ENCODE data around the gene EDC3. TPM values are rescaled to one million over a fixed set of nuclear protein-coding genes. Genes with fewer than 3 reads are reported as not detected.
A peak's percentile ranks its signal among the peaks of the same experiment; 100 is the strongest.
"Not testable (repeated sequence)": the region's sequence is repeated elsewhere in the genome, so short reads cannot be mapped to it uniquely, and the experiment has no call there.

Gene EDC3
- total RNA-seq, 1 donor from 2014 or later: 22.1 TPM

DNA sequence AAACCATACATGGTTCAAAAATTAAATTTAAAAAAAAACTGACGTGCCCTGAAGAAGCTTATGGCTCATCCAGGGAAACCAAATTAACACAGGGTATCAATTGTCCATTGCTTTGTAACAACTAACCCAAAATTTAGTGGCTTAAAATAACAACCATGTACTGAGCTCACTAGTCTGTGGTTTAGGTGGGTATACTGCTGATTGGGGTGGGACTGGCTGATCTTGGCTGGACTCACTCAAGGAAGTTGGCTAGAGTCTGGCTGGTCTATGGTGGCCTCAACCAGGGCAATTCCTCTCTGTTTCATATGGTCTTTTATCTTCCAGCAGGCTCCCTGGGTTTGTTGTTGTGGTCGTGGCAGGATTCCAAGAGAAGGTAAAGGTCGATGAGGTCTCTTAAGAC lies 14.1 kb upstream of the EDC3 start:
- no peak for DNase-seq (ENCODE audit: low spot score)

GRCh38 chr15:74709011-74709410 lies 13.2 kb upstream of the EDC3 start:
- DNase-seq (ENCODE audit: low spot score): no peak

GRCh38 chr15:74696808-74697207 lies 984 bp upstream of the EDC3 start:
- no peak for DNase-seq (ENCODE audit: low spot score)

- no peak for DNase-seq (ENCODE audit: low spot score)
These were observed 540 bp upstream of the EDC3 start for GRCh38 chr15:74696398-74696729.

- DNase-seq (ENCODE audit: low spot score): no peak
These were observed 3.5 kb downstream of the EDC3 start for GRCh38 chr15:74692327-74692726.

DNA sequence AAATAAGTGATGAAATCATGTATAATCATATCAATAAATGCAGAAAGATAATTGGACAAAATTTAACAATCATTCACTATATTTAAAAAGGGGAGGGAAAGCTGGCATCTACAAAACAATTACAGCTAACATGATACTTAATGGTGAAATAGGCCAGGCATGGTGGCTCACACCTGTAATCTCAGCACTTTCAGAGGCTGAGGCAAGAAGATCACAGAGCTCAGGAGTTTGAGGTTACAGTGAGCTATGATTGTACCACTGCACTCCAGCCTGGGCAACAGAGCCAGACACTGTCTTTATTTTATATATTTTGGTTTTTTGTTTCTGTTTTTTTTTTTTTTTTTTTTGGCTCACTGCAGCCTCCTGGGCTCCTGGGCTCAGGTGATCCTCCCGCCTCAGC lies 12.1 kb downstream of the EDC3 start:
- DNase-seq (ENCODE audit: low spot score): no peak

- DNase-seq (ENCODE audit: low spot score): no peak
These were observed 12.9 kb downstream of the EDC3 start for GRCh38 chr15:74682954-74683353.

DNA sequence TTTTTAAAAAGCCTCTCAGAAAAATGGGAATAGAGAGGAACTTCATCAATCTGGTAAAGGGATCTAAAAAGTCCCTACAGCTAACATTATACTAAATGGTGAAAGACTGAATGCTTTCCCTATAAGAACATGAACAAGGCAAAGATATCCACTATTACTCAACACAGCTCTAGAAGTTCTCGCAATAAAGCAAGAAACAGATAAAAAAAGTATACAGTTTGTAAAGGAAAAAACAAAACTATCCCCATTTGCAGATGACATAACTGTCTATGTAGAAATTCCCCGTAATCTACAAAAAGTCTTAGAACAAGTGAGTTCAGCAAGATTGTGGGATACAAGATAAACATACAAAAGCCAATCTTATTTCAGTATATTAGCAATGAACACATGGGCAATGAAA lies 15.4 kb downstream of the EDC3 start:
- peak; percentile 5 for DNase-seq (ENCODE audit: low spot score)

GRCh38 chr15:74676801-74677200 lies 19.0 kb downstream of the EDC3 start:
- DNase-seq (ENCODE audit: low spot score): no peak

GRCh38 chr15:74674161-74674560 lies 21.7 kb downstream of the EDC3 start:
- DNase-seq (ENCODE audit: low spot score): no peak

GRCh38 chr15:74669627-74670026 lies 26.2 kb downstream of the EDC3 start:
- no peak for DNase-seq (ENCODE audit: low spot score)

DNA sequence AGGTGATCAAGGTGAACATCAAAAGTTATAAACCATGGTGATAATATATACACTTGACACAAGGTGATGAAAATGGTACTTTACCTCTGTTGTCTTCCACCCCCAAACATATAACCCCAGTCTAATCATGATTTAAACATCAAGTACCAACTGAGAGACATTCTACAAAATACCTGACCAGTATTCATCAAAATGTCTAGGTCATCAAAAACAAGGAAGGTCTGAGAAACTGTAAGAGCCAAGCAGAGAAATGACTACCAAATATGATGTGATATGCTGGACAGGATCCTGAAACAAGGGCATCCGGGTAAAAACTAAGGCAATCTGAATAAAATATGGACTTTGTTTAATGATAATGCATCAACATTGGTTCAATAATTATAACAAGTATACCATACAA lies 27.8 kb downstream of the EDC3 start:
- DNase-seq (ENCODE audit: low spot score): no peak

DNA sequence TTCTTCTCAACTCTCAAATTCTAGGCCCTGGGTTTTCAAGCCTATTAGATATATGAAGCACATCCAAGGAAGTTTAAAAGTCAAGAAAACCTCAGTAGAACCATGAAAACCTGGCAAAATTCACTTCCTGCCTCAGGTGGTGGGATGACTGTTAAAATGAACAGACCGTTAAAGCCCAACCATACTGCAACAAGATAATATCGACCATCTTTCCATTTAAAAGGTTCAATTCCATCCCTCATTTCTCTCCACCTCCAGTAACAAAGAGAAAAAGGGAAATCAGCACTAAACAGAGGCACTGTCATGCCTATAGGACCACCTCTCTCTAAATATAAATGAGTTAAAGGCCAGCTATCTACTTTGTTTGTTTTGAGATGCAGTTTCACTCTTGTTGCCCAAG lies 31.2 kb downstream of the EDC3 start:
- no peak for DNase-seq (ENCODE audit: low spot score)

GRCh38 chr15:74664028-74664616 lies 31.7 kb downstream of the EDC3 start:
- DNase-seq (ENCODE audit: low spot score): peak; percentile 18

GRCh38 chr15:74663303-74664027 lies 32.4 kb downstream of the EDC3 start:
- DNase-seq (ENCODE audit: low spot score): no peak

DNA sequence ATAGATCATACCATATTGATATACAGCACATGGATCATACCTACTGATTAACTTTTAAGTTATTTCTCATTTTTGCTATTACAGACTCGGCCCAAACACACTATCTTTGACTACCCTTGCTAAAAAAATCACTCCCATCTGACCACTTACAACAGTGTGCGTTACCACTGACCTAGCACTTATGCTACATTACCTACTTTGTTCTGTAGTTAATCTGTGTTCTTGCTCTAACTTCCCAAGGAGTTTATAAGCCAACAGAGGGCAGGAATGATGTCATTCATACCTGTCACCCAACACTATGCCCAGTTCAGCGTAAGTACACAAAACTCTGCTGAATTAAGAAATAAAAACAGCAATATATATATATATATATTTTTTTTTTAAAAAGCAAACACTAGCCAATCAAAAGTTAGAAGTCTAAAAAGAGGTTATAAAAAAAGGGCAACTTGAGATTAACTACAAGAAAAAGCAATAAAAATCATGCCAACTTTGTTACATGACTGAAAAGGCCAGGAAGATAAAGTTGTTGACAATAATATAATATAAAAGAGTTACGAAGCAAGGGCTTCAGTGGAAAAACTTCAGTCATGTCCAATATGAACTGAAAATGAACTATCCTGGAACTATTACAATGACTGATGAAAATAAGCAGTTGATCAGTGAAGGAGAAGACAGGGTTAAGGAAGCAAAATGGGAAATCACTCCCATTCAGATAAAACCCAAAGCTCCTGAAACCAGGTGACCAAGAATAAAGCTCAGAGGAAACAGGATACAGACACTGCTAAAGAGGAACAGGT lies 33.6 kb downstream of the EDC3 start:
- DNase-seq (ENCODE audit: low spot score): no peak

- not testable (repeated sequence) for DNase-seq (ENCODE audit: low spot score)
These were observed 34.5 kb downstream of the EDC3 start for GRCh38 chr15:74661280-74661679.

DNA sequence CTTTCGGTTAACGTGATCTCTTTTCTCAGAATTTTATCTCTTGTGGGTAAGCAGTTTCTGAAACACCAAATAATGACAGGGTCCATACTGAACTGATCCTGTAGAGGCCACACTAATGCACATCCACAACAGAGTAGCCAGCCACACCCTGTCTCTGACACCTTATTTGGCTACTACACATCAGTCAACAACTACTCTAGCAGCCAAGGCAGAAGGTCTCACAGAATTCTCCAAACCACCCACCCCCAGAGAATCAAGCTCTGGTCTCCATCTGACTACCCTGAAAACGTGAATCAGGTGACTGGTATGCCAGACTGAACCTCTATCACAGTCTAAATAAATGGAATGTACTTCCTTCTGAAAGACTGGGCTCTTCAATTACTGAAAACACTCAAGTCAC lies 38.0 kb downstream of the EDC3 start:
- no peak for DNase-seq (ENCODE audit: low spot score)

DNA sequence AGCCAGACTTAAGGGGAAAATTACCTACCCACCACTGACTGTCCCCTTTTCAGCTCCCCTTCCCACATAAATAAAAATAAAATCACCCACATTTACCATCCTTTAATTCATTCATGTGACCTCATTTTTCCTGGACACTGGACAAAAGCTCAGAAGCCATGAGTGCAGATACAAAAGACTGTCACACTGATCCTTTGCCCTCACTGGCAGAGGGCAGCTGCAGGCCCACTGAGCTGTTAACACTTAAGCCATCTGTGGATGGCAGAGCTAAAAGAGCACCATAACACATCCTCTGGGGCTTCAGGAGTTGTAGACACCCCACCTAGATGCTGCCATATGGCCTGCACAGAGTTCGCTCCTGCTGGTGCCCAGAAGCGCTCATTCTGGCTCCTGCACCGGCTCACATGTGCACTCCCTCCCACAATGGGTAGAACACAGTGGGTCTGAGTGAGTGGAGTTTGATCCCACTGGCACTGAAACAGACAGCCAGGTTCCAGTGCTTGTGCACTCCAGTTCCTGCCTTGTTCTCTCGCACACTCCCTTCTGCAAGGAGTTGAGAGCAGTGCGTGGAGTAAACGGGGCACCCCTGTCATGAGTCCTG lies 38.8 kb downstream of the EDC3 start:
- DNase-seq (ENCODE audit: low spot score): no peak

- DNase-seq (ENCODE audit: low spot score): no peak
These were observed 40.4 kb downstream of the EDC3 start for GRCh38 chr15:74655424-74655823.

GRCh38 chr15:74653426-74654102 lies 42.3 kb downstream of the EDC3 start:
- peak; percentile 86 for DNase-seq (ENCODE audit: low spot score)

GRCh38 chr15:74651242-74651741 lies 44.5 kb downstream of the EDC3 start:
- no peak for DNase-seq (ENCODE audit: low spot score)
